HG03175 (cell line): ENCODE measurements around the gene KRT81.
"Not testable (repeated sequence)": the region's sequence is repeated elsewhere in the genome, so short reads cannot be mapped to it uniquely, and the experiment has no call there.

Experiments used
- ATAC-seq: cut with Tn5 transposase; IDR thresholded peaks from one replicate; pipeline ENCODE4 v1.9.1; 2021; ENCODE audit warnings: mild to moderate bottlenecking, moderate library complexity; ENCODE audit not compliant: unreplicated experiment

Gene KRT81

DNA sequence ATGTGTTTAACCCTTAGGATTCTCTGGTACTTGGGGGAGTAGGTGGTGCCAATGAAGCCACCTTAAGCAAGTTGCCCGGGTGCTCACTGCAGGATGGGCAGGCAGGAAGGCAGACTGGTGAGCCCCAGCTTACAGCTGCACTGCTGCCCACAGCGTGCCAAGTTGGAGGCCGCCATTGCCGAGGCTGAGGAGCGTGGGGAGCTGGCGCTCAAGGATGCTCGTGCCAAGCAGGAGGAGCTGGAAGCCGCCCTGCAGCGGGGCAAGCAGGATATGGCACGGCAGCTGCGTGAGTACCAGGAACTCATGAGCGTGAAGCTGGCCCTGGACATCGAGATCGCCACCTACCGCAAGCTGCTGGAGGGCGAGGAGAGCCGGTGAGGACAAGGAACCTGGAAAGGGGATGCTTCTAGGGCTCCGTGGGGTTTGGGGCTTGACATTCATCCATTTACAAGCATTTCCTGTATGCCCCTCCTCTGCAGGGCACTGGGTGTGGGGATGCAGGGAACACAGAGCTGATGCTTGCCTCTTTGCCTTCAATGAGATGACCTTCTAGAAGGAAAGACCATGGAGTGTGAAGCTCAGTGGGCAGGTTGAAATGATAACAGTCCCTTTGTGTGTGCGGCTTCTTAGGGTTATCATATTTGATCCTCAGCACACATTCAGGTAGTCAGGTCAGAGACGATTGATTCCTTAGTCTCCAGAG, 45.9 kb downstream of the KRT81 start:
- no peak for ATAC-seq

DNA sequence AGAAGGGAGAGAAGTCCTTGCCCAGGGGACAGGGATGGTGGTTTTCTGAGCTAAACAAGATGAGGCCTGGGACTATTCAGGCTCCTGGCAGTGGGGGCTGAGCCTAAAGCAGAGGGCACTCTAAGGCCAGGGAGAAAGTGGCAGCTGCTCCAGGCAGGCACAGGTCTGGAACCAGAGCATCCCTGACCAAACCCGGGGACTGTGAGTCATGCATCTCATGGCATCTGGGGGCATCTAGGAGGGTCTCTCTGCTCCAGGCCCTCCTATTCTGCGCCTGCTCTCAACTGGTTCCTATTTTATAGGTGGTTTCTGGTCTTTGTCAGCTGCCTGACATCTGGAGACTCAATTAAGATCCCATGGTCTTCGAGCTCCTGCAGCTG, 46.7 kb downstream of the KRT81 start:
- ATAC-seq: peak; percentile 14

DNA sequence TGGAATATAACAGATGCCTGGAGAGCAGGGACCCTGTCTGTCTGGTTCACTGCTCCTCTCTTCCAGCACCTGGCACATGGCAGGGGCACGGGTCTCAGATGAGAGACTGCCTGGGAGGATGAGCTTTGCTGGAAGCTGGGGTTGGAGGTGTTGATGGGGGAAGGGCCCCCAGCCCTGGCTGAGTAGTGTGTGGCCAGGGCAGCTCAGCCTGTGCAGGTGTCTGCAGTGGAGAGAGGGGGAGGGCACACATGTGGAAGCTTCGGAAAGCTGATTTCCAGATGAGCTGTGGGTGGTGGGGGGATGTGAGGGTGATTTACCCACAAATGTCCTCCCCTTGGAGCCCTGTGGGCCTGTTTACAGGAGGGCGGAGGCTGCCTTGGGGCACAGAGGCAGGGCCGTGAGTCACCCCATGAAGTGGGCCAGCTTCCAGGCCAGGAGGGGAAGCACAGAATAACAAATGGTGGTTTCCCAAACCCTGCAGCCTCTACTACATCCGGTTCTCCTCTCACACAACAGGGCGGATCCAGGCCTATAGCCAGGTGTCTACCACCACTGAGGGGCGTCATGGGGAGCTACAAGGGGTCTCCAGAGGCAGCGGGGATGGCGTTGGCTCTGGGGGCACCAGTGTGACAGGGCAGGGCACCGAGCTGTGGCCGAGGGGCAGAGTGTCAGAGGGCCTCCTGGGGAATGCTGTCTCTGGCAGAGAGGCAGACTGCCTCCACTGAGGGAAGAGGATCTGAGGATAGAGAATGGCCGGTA, 47.3 kb downstream of the KRT81 start:
- peak; percentile 85 for ATAC-seq

DNA sequence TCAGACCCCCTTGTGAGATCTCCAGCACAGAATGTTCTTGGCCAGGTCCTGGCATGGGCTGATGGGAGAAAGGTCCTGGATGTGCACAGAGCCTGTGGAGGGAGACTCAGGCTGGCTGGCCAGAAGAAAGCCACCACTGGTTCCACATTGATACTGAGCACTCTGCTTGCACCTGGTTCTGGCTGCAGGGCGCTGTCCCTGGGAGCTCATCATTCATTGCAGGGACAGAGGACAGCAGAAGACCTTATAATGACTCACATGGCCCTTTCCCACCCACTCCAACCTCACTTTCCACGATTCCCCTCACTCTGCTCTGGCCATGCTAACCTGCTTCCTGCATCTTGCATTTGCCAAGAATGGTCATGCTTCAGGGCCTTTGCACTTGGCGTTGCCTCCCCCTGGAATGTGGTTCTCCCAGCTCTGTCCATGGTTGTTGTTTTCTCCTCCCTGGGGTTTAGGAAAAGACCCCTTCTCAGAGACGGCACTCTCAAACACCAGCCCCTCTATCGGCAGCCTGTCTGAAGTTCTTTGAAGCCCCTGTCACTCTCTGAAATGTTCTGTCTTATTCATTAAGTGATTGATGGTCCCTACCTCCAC, 48.0 kb downstream of the KRT81 start:
- no peak for ATAC-seq

DNA sequence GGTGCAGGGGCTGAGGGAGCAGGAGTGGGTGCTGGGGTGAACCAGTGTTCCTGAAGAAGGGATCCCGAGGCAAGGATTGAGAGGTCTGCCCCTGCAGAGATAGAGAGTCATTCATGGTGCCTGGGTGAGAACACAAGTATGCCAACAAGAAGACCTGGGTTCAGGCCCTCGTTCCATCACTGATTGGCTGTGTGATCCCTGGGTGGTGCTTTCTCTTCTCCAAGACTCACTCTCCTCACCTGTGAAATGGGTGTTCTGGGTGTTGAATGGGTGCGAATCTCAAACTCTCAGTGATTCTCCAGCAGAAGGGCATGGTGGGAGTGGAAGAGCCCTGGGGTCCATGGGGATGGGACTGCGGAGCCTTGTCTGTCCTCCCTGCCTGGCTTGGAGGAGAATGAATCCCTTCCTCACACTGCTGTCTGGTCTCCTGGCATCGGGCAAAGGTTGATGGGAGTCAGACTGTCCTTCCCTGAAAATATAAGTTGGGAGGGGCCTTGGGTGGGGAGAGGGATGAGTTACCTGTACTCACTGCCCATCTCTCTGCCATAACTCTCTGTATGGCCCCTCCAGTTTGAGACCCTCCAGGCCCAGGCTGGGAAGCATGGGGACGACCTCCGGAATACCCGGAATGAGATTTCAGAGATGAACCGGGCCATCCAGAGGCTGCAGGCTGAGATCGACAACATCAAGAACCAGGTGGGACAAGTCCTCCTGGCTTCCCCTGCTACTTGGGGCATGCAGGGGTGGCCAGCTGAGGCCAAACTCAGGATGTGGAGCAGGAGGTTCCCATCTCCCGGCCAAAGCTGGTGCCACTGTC, 48.7 kb downstream of the KRT81 start:
- ATAC-seq: no peak

DNA sequence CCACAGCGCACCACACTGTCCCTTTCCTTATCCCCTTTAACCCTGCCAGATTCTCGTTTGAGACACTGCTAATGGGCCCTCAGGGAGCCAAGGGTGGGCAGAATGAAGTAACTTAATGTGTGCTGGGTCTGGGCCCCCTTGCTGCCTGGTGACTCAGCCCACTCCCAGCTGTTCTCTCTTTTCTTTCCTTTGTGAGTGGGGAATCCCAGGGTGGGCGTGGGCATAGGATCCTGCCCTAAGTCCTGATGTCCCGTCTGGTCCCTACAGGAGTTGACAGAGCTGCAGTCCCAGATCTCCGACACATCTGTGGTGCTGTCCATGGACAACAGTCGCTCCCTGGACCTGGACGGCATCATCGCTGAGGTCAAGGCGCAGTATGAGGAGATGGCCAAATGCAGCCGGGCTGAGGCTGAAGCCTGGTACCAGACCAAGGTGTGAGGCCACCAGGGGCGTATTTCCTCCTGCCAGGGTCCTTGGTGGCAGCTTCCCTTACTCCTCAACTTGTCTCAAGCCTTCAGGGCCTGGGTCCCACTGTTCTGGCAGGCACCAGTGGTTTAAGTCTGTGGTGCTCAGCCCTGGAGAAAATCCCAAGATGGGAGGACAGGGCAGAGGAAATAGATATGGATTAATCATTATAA, 50.0 kb downstream of the KRT81 start:
- no peak for ATAC-seq

DNA sequence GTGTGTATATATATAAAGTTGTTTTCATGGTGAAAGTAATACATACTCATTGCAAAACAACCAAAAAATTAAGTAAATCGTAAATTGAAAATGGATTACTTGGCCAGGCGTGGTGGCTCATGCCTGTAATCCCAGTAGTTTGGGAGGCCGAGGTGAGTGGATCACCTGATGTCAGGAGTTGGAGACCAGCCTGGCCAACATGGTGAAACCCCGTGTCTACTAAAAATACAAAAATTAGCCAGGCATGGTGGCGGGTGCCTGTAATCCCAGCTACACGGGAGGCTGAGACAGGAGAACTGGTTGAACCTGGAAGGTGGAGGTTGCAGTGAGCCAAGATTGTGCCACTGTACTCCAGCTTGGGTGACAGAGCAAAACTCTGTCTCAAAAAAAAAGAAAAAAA, 51.1 kb downstream of the KRT81 start:
- ATAC-seq: not testable (repeated sequence)

DNA sequence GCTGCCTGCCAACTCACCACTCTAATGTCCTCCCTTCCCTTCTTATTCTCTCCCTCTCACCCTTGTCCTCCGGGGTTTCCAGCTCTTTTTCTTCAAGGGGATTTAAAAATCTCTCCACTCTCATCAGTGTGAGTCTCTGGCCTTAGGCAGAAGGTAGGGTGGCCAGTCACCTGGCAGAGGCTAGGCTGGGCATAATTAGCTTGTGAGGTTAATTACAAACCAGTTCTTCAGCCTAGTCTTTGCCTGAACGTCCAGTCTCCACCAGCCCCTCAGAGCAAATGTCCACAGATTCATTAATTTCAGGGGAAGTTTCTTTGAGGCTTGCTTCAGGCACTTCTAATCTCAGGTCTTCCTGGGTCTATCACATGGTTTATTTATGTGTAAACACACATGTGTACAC, 51.6 kb downstream of the KRT81 start:
- ATAC-seq: no peak

DNA sequence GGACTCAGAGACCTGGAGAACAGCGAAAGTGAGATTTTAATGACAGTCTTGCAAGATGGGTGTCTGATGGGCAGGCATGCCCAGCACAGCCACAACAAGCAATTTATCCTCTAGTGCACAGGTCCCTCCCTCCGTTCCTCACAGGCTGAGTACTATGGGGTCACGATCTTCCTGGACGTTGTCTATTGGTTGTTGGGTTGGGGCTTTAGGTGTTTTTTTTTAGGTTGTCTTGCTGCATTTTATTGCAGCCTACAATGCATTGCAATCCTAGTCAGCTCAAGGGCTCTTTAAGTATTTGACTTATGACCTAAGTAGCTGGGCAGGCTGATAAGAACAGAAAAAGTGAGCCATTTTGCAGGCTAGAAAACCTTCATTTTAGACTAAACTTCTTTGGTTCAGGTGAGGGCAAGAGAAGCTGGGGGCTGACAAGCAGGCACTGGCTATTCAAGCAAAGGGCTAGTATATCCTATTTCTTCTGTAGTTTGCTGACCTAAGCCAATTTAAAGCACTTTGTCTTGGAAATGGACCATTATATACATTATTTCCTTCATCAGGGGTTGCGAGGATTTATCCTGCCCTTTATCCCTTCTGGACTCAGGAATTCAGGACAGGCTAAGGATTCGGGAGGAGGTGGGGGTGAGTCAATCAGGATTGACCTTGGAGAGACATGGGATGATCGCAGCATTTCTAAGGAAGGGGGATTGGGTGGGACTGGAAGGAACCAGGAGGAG, 52.3 kb downstream of the KRT81 start:
- ATAC-seq: no peak

DNA sequence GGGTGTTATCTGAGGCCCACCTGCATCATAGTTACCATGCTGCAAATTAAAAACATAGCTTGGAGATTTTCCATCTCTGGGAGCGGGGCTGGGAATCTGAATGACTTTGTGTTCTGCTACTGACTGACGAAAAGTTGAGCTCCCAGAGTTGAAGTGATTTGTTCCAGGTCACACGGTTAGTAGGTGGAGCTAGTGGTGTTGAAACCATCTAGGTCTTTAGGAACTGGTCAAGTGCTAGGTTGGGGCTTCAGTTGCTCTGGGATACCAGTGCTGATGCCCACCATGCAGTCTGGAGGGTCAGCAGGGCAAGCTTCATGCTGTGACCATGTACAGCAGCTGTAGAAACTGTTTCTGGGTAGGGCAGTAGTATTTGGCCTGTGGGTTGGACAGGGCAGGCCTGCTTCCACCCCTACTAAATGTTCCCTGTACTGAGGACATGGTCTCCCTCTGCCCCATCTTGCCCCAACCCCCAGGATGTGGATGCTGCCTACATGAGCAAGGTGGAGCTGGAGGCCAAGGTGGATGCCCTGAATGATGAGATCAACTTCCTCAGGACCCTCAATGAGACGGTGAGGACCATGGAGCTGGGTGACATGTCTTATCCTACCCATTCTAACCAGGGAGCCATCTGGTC, 53.0 kb downstream of the KRT81 start:
- no peak for ATAC-seq

DNA sequence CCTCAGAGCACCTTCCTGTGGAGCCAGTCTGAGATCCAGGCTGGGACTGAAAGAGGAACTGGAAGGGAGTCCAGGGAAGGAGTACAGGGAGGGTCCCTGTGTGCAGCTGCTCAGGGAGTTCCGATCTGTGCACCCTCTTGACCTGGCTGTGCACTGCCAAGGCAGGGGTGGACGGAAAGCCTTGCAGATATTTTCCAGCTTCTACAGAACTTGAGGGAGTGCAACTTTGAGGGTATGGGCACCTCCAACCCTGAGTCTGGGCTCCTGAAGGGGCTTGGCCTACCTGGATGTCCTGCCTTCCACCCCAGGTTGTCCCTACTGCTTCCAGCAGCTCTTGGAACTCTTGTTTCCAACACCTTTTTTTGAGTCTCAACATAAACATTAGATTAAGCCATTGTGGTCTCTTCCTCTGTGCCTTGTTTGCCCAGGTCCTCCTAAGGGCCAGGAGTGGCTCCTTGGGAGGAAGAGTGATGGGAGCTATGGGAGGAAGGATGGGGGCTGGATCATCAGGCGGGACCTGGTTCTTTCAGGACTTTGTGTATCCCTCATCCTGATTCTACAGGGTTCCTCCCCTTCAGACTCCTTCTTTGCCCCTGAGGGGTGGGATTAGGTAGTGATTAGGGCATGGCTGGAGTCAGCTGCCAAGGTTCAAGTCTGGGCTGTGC, 54.8 kb downstream of the KRT81 start:
- no peak for ATAC-seq
